ENCODE data around the gene SFXN1.
"Not testable (repeated sequence)": the region's sequence is repeated elsewhere in the genome, so short reads cannot be mapped to it uniquely, and the experiment has no call there.

The SFXN1 gene, protein sequence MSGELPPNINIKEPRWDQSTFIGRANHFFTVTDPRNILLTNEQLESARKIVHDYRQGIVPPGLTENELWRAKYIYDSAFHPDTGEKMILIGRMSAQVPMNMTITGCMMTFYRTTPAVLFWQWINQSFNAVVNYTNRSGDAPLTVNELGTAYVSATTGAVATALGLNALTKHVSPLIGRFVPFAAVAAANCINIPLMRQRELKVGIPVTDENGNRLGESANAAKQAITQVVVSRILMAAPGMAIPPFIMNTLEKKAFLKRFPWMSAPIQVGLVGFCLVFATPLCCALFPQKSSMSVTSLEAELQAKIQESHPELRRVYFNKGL

DNA sequence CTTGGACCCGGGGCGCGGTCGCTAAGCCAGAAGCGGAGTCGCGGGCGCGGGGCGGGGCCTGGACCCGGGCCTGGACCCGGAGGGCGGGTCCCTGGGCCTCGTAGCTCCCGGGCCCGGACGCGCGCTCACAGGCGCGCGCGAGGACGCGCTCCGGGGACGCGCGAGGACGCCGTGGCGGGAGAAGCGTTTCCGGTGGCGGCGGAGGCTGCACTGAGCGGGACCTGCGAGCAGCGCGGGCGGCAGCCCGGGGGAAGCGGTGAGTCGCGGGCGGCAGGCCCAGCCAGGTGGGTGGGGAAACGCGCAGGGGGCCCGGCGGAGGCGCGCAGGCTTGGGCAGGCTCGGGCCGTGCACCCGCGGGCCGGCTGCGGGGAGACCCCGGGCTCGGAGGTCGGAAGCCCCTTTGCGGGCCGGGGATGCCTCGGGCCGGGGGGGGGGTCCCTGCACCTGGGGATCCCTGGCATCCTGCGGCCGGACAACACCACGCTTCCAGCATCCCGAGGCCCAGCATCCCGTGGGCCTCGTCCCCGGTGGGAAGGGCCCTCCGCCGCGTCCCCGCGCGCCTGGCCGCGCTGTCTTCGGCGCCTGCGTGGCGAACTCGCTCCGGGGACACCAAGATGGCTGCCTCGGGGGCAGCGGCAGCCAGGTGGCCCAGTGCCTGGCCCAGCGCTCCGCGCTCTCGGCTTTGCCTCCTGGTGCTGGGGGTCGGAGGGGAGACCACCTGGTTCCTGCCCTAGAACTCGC is at the start of gene SFXN1:
SFXN1 (plus strand) TSS at position 177 of the 741 bp plus-strand sequence. CDS start 13,544 bp downstream, outside the sequence.
- DNase-seq, result peak; percentile 74 to 82

DNA sequence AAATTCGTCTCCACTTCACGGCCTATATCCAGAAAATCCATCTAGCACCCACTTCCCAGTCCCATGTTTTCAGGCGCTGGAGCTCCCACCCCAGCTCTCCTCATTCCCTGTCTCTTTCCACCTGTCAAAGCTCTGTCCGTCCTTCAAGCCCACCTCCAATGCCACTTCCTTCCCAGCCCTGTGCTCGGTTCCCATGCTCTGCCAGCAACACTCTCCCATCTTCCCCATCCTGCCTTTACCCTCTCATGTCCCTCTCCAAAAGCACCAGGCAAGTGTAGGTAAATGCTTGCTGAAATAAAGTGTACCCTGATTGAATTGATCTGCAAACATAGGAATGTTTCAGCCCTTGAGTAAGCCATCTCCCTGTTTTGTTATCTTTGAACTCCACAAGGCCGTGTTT is 43.6 kb upstream of the SFXN1 start:
- DNase-seq, result no peak

DNA sequence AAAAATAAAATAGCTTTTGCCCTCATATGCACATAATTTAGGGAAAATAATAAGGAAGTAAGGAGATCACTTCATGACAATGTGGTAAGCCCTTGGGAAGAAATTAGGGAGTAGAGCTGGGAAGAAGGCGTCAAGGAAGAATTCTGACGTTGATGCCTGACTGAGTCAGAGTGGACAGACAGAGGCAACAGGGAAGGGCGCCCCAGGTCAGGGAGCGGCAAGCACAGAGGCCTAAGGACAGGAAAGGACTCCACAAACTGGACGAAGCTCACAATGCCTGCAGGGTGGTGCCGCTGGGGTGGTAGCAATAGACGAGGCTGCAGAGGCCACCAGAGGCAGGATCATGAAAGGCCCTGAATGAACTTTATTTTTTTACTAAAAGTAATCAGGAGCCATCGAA is 42.0 kb upstream of the SFXN1 start:
- no peak for DNase-seq

DNA sequence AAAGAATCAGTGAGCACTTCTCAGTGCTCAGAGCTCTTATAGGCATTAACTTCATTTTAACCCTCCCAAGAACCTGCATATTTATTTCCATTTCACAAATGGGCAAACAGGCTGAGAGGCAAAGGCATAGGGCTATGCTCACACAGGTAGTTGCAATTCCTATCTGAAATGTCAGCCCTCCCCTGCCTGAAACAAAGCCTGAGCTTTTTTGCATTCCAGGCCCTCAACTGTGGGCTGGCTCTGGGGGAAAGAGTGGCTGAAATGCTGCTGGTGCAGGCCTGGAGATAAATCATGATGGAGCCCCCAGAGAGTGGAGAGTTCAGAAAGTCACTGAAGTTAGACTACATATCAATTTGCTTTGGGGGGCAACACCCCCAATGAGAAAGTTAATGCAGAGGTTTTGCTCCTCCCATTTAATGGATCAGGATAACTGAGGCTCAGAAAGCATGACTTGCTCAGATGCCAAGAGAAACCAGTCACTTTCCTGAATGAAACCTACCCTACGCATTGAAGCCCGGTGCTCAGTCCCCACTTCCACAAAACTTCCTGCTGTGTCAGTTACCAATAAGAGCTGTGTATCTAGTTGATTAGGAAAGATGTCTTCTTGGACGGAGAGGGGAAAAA is 40.0 kb upstream of the SFXN1 start:
- no peak for DNase-seq

DNA sequence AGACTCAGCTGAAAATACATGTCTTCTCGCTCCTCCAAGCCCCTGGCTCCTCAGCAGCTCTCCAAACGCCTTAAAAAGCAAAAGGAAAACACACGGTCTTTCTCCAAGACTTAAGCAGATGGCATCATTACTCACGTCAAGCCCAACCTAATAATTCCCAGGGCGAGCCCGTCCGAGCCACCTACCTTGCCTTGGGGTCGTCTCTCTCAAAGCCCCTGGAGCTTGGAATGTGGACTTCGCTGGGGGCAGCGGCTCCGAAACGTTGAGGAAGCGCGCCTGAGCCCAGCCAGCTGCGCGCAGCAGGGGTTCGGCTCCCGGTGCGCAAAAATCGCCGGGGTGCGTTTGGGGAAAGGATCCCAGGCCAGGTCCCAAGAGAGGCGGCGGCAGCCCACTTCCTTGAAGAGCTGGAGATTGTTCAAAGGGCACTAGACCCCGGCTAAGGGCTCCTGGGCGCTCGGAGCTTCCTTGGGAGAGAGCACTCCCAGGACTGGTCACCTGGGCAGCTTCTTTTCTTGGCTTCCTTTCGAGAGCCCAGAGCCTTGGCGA is 34.8 kb upstream of the SFXN1 start:
- DNase-seq, result no peak

DNA sequence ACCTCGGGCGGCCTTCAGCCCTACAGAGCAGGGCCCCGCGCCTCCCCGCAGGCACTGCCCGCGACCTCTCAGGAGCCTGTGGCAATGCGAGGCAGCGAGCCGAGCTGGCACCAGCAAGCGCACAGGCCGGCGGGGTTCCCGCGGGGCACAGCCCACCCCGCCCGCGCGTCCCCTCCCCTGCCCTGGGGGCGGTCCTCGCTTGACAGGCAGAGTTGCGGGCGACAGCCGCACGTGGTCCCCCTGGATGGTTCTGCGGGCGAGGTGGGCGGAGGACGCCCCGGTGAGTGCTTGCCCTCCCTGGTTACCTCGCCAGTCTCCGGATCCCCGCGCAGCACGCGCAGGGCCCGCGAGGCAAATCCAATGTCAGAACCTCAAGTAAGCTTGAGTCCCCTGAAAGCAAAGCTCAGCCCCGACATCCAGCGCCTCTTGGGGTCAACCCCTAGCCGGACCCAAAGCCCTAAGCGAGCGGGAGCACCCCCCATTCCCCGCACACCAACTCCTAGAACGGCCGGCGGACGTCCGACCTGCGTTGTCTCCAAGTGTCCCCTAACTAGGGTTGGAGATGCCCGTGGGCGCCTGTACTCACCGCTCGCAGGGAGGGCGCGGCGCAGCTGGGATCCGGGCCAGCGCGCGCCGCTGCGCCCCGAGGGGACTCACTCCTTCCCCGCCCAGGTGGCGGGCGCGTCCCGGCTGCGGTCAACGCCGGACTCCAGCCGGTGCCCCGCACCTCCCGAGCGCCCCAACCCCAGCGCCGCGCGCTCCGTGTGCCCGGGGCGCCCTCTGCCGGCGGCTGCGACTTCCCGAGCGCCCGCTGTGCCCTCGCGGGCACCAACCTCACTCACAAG is 34.1 kb upstream of the SFXN1 start, which contains the start of gene DRD1:
DRD1 (minus strand) TSS at position 123 of the 845 bp plus-strand sequence. CDS start 1,083 bp downstream, outside the sequence.
- peak; percentile 41 to 53 for DNase-seq

DNA sequence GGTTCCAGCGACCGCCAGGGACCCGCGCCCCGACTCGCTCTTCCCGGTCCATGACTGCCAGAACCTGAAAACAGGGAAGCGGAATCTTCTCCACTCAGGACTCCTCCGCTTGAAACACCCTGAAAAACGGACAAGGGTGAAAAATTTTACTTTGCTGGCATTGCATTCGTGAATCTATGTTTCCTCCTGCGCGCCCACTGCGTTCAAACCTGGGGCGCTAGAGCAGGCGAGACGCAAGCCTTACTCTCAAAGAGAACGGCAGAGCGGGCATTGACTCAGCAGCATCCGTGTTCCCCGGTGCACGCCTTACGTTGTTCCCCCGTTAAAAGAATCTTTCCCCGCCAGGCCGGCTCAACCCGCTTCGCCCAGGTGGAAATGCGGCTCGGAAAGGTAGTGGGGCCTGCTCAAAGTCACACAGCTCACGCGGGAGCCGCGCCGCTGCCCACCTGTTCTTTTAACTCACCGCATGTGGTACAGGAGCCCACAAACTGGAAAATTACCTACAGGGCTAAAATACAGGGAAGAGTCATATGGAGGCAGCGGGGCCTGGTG is 33.4 kb upstream of the SFXN1 start:
- no peak for DNase-seq

DNA sequence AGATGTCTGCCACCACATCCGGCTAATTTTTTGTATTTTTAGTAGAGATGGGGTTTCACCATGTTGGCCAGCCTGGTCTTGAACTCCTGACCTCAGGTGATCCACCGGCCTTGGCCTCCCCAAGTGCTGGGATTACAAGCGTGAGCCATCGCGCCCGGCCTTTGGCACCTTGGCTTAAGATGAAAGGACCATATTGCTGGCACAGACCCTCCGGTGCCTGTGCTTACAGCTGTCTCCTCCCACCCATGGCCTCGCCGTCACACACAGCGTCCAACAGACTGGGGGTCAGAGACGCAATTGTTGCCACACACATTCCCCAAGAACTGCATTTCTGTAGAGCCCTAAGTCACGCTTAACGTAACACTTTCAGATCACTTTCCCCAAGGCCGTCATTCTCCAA is 32.0 kb upstream of the SFXN1 start:
- DNase-seq, result not testable (repeated sequence)

DNA sequence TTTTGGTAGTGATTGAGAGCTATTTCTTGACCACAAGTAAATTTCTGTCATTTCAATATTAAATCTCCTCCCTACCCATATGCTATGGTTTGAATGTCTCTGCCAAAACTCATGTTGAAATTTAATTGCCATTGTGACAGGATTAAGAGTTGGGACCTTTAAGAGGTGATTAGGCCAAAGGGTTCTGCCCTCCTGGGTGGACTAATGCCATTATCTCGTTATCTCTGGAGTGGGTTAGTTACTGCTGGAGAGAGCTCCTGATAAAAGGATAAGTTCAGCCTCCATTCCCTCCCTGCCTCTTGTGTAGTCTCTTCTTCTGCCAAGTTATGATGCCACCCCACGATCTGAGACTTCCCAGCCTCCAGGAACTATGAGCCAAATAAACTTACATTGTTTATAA is 30.8 kb upstream of the SFXN1 start:
- DNase-seq, result no peak

DNA sequence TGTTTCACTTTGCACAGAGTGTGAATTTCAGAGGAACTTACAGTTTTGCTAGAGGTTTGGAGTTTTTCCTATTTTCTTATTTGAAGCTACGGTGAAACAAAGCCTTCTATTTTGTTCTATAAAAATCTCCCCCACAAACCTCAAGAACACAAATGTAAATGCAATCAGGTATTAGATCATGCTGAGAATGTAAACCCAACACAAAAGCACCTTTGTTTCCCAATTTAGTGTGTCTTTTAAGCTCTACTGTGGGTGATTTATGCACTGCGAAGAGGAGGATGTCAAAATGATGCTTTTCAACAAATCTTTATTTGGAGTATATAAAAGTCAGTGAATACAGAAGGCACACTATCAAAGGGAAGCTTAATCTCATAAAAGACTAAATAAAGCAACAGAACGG is 30.1 kb upstream of the SFXN1 start:
- DNase-seq, result no peak

DNA sequence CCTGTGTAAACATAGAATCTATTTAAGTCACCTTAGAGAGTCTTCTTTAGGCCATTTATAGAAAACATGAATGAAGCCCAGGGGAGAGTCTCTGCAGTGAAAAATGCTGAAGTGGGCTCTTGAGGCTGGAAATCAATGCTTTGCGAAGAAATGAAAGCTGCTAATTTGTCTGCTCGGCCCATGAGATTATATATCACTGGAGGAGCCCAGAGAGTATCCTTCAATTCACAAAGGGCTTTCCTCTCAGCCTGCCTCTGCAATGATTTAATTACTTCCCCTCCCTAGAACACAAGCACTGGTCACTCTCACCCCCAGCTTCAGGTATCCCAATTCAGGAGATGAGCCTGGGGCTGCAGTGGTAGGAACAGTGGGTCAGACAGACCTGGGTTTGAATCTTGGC is 26.2 kb upstream of the SFXN1 start:
- DNase-seq, result no peak

DNA sequence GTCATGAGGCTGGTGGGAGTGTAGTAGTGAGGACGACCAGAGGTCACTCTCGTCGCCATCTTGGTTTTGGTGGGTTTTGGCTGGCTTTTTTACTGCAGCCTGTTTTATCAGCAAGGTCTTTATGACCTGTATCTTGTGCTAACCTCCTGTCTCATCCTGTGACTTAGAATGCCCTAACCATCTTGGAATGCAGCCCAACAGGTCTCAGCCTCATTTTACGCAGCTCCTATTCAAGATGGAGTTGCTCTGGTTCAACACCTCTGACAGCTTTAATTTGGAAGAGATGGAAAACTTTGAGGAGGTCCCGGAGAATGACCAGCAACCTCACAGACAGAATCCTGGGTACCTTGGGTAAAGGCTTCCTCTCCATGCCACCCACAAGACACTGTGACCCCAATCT is 24.0 kb upstream of the SFXN1 start:
- DNase-seq, result not testable (repeated sequence)

DNA sequence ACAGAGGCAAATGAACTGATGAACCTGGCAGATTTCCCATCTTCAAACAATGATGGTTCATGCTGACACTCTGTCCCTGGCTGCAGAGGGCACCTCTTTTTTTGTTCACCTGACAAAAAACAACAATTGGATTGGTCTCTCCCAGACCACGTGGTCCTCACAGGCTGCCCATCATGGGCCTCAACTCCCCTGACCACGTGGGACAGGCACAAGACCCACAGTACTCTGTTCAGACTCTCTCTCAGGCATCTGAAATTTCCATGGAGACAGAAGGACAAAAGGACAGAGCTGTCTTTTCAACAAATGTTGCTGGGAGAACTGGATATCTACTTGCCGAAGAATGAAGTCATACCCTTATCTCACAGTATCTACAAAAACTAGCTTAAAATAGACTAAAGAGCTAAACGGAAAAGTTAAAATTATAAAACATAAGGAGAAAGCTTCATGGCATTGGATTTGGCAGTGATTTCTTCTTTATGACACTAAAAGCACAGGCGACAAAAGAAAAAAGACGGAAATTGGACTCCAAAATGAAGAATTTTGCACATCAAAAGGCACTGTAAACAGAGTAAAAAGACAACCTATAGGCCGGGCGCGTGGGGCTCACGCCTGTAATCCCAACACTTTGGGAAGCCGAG is 22.1 kb upstream of the SFXN1 start:
- no peak for DNase-seq

DNA sequence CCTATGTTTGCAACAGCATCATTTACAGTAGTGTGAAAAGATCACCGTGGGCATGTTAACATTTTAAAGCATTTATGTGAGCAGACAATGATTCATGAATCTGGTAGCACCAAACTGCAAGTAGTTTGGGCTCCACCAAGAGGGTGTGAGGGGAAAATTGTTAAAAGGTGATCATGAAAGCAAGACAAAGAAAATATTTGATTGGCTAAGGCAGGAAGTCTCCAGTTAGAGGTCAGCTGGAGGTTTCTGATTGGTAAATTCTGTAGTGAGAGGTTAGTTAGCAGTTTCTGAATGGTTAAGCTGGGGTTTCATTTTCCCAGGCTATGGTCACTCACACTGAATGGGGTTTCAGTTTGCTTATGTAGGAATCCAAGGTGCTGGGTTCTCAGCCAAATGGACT is 20.9 kb upstream of the SFXN1 start:
- no peak for DNase-seq

DNA sequence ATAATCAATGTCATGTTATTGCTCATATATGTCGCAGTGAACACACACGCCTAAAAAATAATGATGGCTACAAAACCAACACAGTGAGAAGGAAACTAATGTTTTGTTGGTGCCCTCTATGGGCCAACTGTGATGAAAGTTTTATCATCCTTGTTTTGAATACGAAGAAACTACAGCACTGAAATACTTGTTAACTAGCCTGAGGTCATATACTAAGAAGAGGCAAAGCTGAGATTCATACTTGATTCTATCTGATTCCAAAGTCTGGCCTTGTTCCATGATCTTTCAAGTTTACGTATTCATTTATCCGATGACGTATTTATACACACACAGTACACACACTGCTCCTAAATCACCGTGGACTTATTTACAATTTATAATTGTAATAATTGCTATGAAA is 18.2 kb upstream of the SFXN1 start:
- DNase-seq, result no peak

DNA sequence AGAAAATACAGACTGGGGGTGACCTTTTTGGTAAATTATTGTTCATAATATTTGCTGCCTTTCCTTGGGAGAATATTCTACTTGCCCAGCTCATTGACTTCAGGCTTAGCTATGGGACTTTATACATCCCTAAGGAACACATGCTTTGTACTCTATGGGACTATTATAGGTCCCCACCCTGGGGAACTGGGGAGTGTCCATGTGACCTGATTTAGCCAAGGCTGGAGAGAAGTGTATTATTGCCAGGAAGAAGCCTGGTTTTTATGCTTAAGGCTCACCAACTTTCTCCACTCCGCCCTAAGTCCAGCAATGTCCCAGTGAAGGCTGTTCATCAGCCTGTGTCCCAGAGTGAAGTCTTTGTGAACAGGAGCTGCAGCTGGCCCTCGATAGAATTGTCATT is 17.8 kb upstream of the SFXN1 start:
- no peak for DNase-seq

DNA sequence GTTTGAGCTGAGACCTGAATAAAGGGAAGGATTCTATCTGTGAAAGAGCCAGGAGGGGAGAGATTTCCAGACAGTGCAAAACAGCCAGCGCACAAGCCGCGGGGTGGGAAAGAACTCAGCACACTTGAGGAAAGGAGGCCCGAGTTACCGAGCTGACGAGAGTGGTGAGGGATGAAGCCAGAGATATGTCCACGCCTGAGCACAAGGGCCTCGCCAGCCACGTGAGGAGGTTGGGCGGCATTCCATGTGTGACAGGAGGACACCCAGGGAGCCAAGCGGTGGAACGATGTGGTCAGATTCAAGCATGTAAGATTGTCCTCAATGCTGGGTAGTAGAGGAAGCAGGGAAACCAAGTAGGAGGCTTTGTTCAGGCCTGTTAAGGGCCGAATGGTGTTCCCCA is 17.0 kb upstream of the SFXN1 start:
- DNase-seq, result no peak

DNA sequence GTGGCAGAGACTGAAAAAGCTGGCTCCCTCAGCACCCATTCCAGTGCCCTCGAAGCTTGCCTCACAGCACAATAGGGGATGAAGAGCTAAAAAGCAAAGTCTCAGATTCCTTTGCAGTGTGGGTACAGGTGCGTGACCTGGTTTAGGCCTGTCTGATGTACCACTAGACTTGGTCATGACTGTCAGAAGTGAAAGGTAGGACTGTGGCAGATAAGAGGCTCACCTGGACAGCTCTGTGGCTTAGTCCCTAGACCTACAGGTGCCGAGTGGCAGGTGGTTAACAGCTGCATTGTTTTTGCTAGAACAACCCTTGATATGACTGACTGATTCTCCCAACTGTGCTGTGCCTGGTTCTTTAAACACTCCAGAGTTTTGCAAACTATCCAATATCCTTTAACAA is 14.7 kb upstream of the SFXN1 start:
- DNase-seq, result no peak

DNA sequence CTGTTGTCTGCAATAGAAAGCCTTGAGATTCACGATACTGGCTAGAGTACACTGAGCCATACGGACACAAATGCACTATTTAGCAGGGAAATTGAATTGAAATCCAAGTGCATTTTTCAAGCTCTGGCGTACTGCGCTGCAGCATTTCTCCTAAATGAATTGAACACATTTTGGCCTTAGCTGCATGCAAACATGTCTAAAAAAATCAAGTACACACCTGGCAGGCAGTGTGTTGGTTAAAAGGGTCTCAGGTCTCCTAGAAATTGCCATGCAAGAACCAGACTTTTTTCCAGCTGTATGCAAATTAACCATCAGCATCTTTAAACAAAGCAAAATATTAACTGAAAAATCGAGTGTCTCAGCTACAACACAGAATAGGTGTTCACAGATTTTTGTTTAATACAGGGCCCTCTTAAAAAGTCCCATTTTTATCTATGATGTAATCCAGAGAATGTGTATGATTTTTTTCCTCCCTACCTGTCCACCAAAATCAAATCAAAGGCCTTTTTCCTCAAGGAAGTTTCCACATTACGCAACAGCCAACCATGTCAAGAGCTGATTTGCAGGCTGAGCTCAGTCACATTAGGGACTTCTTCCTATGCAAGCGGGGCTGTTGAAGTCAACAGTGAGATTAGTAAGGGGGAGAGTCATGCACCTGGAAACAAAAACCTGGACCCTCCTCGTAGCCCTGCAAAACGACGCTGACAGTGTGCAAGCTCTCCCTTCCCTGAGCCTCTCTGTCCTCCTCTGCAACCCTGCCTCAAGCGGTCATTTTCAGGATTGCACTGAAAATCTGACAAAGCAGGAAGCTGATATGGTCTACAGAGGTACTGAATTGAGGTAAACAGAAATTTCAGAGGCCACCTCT is 14.1 kb upstream of the SFXN1 start:
- DNase-seq, result peak; percentile 43 to 78

DNA sequence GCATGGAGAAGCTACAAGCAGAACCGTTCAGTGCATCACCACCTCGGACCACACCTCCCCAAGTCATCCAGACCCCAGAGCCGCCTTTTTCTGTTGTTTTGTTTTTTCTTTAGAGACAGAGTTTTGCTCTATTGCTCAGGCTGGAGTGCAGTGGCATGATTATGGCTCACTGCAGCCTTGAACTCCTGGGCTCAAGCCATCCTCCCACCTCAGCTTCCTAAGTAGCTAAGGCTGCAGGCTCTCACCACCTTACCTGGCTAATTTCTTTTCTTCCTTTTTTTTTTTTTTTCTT is 13.5 kb upstream of the SFXN1 start:
- no peak for DNase-seq

DNA sequence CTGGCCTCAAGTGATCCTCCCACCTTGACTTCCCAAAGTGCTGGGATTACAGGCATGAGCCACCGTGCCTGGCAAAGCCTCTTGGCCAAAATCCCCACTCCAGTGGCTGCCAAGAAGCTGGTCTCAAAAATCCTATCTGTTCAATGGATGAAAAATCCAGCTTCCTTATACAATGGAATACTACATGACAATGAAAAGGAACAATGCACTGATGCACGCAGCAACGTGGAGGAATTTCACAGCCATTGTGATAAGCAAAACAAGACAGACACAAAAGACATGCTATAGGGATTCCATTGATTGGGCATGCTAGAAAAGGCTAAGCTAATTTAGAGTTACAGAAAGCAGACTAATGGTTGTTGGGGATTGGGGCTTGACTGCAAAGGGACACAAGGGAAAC is 13.1 kb upstream of the SFXN1 start:
- no peak for DNase-seq

Measured in activated CD4-positive, alpha-beta T cell treated with anti-CD3 and anti-CD28 coated beads for 4 hours (primary cell).